GM18505 (cell line): ENCODE data around the gene AKR1C2.
"Not testable (repeated sequence)": the region's sequence is repeated elsewhere in the genome, so short reads cannot be mapped to it uniquely, and the experiment has no call there.

Source experiments
- ATAC-seq: cut with Tn5 transposase; IDR thresholded peaks from one replicate; pipeline ENCODE4 v1.9.1; 2021; ENCODE audit not compliant: unreplicated experiment
- POLR2A ChIP-seq: IDR thresholded peaks from 4 replicates; pipeline ENCODE4 v1.6.1; 2011; ENCODE audit warnings: borderline replicate concordance; ENCODE audit not compliant: insufficient read depth, insufficient read length; ENCODE audit errors: extremely low read depth

The AKR1C2 gene

GRCh38 chr10:4956955-4957645 lies 46.6 kb downstream of the AKR1C2 start:
- ATAC-seq = not testable (repeated sequence)

DNA sequence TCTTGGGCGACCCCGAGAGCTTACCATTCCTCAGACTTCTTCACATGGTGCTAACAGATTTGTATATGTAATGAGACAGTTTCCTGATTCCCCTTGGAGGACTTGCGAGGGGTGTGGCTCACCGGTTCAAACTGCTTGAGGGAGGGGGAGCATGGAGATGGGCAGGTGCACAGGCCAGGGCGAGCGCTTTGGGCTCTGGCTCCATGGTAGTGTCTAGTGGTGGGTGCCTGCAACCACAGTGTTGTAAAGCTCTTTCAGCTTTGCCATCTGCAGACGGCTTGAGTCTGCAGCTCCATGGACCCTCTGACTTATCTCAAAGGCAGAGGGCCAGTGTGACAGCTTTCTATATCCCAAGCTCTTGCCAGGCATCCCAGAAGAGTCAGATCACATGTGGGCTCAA lies 47.6 kb downstream of the AKR1C2 start:
- ATAC-seq = not testable (repeated sequence)

DNA sequence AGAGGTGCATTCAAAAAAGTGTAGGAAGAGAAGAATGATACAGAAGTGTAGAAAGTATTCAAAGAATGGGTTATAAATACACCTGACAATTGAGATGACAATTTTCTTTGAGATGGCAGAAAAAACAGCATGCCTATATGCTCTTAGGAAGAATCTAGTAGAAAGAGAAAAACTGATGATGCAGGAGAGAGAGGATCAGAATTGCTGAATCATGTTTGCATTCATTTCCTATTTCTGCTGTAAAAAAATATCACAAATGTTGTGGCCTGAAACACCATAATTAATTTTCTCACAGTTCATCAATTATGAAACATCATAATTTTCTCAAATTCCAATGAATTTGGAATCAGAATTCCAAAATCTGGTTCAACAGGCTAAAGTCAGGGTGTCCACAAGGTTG lies 50.3 kb downstream of the AKR1C2 start:
- no peak for TF ChIP-seq POLR2A
- ATAC-seq = no peak

DNA sequence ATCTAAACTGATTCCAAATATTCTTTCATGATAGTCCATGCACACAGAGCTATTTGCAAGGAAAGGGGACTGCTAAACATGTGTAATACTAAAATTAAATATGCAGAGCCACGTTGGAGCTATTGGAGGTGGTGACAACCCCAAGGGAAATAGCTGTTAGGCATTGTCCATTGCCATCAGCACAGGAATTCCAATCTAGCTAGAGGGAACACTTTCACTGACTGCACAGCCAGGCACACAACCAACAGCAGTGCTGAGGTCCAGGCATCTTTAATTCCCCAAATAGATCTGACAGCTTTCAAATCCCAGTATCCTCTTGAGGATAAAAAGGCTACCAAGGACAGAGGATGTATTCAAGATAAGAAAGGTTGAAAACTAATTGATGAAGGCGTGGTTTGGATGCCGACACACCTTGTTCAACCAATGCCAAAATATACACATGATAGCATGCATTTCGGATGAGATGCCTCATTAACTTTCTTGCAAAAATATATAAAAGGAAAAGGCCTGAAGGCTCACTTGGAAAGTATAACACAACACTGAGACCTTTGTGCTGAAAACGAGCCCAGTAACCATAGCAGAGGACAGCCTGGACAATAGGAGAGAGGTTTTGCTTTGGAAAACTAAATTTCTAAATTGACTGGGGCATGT lies 52.0 kb downstream of the AKR1C2 start:
- ATAC-seq = not testable (repeated sequence)

- TF ChIP-seq POLR2A = no peak
These were observed 55.7 kb downstream of the AKR1C2 start for GRCh38 chr10:4947635-4948596.

GRCh38 chr10:4947039-4947634 lies 56.5 kb downstream of the AKR1C2 start:
- no peak for TF ChIP-seq POLR2A
- no peak for ATAC-seq

More at GRCh38 chr10:4947635-4948596, 55.7 kb downstream of the AKR1C2 start:
- no peak for ATAC-seq

DNA sequence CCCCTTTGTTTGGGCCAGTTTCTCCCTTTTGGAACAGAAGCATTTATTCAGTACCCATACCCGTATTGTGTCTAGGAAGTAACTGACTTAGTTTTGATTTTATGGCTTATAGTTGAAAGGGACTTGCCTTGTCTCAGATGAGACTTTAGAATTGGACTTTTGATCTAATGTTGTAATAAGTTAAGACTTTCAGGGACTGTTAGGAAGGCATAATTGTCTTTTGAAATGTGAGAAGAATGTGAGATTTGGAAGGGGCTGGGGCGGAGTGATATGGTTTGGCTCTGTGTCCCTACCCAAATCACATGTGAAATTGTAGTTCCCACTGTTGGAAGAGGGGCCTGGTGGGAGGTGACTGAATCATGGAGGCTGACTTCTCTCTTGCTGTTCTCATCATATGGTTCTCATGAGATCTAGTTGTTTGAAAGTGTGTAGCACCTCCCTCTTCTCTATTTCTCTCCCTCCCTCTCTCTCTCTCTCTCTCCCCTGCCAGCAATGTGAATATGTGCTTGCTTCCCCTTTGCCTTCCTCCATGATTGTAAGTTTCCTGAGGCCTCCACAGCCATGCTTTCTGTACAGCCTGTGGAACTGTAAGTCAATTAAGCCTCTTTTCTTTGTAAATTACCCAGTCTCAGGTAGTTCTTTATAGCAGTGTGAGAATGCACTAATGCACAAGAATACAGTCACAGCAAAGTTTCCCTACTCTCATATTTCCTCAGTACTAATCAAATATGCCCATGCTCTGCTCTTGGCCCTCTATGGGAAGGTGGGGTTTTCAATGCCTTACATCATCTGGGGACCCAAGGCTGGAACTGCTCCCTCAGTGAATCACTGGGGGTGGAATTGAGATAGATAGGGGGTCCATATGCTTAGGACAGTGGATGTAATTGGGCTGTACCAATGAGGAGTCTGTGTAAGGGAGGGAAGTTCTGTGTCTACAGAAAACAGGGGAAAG lies 57.6 kb downstream of the AKR1C2 start:
- no peak for ATAC-seq
- no peak for TF ChIP-seq POLR2A

DNA sequence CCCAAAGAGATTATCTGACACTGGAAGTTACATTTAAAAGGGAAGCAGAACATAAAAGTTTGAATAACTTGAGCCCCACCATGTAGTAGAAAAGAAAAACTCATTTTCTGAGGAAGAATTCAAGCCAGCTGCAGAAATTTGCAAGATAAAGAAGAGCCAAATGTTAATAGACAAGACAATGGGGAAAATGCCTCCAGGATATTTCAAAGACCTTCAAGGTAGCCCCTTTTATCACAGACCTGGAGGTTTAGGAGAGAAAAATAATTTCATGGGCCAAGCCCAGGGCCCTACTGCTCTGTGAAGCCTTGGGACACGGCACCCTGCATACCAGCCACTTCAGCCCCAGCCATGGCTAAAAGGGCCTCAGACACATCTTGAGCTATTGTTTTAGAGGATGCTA lies 58.8 kb downstream of the AKR1C2 start:
- TF ChIP-seq POLR2A = no peak
- ATAC-seq = no peak

GRCh38 chr10:4943821-4944220 lies 59.8 kb downstream of the AKR1C2 start:
- TF ChIP-seq POLR2A = no peak
- ATAC-seq = no peak

- not testable (repeated sequence) for ATAC-seq
These were observed 60.2 kb downstream of the AKR1C2 start for GRCh38 chr10:4943416-4943815.

GRCh38 chr10:4942931-4943330 lies 60.7 kb downstream of the AKR1C2 start:
- not testable (repeated sequence) for ATAC-seq

GRCh38 chr10:4941540-4942330 lies 61.9 kb downstream of the AKR1C2 start:
- TF ChIP-seq POLR2A = no peak
- ATAC-seq = no peak

GRCh38 chr10:4940909-4941308 lies 62.7 kb downstream of the AKR1C2 start:
- not testable (repeated sequence) for ATAC-seq

DNA sequence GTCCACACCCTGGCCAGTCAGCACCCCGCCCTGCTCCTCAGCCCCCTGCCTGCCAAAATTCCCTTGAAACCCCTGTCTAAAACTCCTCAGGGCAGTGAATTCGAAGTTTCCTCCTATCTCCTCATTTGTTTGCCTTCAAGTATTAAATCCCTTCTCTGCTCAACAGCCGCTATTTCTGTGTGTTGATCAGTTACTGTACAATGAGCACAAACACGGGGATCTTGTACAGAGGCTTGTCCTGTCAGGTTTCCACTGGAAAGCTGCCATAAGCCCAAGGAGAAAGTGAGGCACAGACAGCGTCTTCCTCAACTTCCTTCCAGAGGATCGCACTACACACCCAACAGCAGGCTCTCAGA lies 63.6 kb downstream of the AKR1C2 start:
- not testable (repeated sequence) for ATAC-seq
